ENCODE measurements around the gene TMEM82.
"Not testable (repeated sequence)": the region's sequence is repeated elsewhere in the genome, so short reads cannot be mapped to it uniquely, and the experiment has no call there.

Gene TMEM82

DNA sequence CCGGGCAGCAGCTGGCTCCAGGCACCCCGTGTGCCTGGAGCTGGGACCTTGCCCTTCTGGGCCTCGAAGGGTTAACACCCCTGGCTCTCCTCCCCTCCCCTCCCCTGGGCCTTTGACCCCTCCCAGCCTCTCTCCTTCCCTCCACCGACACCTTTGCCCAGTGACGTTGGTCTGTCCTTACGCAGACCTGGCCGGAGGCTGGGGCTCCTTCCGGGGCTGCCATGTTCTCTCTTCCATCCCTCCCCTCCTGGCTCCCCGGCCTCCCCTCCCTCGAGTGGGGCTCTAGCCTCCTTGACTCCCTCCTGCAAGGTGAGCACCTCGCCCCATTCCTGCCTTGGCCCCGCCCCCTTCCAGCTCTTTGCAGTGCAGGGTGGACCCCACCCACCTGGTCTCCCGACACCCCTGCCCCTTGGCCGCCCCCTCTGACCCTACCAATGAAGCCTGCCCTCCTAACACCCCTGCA is at the start of gene TMEM82:
Gene TMEM82, plus strand, starts transcription at position 161 of the 463 bp plus-strand sequence. Its CDS starts 61 bp downstream, at position 222.
- Histone ChIP-seq H3K27me3 (ENCODE audit: control insufficient read depth, insufficient read depth, low read length) (no peaks in the 10 kb centered on the region), H3K36me3 (ENCODE audit: control insufficient read depth, insufficient read depth, low read length) (no peaks in the 10 kb centered on the region; the same call in 1 of the 2 replicates), H3K4me1 (ENCODE audit: control insufficient read depth, insufficient read depth, low read length) (peaks cover 2% of the 10 kb centered on the region), H3K27ac (ENCODE audit: low read length) (no peak within 1 kb of the TSS), H3K9me3 (ENCODE audit: control insufficient read depth, insufficient read depth, low read length) (no peaks in the 10 kb centered on the region), H3K4me3 (ENCODE audit: low read length) (peak within 1 kb of the TSS; percentile 19; the same call in 1 of the 2 replicates)
- DNase-seq (ENCODE audit: low read depth, low spot score) = no peak
- no CpG with 5 or more reads among the region's 14 CpGs for WGBS (ENCODE audit: insufficient coverage, insufficient read length)

DNA sequence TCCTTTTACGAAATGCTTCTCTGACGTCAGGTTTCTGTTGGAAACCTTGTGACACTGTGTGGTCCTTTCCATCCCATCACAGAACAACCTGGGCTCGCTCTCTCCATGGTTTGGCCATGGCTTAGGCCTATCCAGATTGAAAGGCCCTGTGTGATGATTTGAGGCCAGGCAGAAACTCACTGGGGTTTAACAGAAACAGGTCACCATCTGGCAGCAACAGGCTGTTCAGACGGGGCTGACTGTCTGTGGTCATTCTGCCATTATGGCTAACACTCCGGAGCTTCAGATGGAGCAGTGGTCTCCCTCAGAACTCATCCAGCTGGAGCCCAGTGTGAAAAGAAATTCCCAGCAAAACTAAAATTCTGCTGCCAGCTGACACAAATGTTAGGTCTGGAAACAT is 48.9 kb upstream of the TMEM82 start:
- H3K4me3 ChIP-seq (ENCODE audit: low read length) = no peak overlapping the region
- no peaks in the 10 kb centered on the region; the same call in 1 of the 2 replicates for H3K36me3 ChIP-seq (ENCODE audit: control insufficient read depth, insufficient read depth, low read length)
- no peak overlapping the region for H3K27ac ChIP-seq (ENCODE audit: low read length)
- no peak for DNase-seq (ENCODE audit: low read depth, low spot score)
- no peaks in the 10 kb centered on the region for H3K4me1 ChIP-seq (ENCODE audit: control insufficient read depth, insufficient read depth, low read length)
- H3K9me3 ChIP-seq (ENCODE audit: control insufficient read depth, insufficient read depth, low read length) = no peaks in the 10 kb centered on the region
- H3K27me3 ChIP-seq (ENCODE audit: control insufficient read depth, insufficient read depth, low read length) = no peaks in the 10 kb centered on the region
- no CpG with 5 or more reads among the region's 5 CpGs for WGBS (ENCODE audit: insufficient coverage, insufficient read length)

DNA sequence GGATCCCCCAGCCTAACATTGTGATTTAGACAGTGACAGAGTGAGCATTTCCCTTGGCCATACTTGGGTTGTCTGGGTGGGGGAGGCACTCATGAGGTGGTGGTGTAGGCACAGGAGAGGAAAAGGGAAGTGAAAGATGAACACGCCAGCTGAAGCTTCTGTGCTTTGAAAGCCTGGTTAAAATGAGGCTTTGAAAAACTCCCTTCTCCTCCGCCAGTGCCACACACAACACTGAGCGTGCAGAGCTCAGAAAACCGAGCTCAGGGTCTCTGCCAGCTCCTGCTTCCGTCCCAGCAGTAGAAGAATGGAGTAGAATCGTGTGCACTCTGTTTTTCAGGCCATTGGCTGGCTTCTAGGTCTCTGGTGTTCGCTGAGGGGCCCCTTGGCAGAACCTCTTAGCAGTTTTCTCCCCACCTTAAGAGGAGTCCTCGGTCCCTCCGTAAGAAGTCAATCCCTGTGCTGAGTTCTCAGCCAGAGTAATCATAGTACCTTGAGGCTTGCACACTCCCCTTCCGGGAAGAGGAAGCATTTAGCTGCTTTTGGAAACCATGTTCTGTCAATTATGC is 45.3 kb upstream of the TMEM82 start:
- Histone ChIP-seq H3K4me1 (ENCODE audit: control insufficient read depth, insufficient read depth, low read length) (no peaks in the 10 kb centered on the region), H3K36me3 (ENCODE audit: control insufficient read depth, insufficient read depth, low read length) (no peaks in the 10 kb centered on the region; the same call in 1 of the 2 replicates), H3K27ac (ENCODE audit: low read length) (no peak overlapping the region), H3K9me3 (ENCODE audit: control insufficient read depth, insufficient read depth, low read length) (no peaks in the 10 kb centered on the region), H3K27me3 (ENCODE audit: control insufficient read depth, insufficient read depth, low read length) (no peaks in the 10 kb centered on the region), H3K4me3 (ENCODE audit: low read length) (no peak overlapping the region)
- WGBS (ENCODE audit: insufficient coverage, insufficient read length) = no CpG with 5 or more reads among the region's 10 CpGs
- DNase-seq (ENCODE audit: low read depth, low spot score) = no peak

DNA sequence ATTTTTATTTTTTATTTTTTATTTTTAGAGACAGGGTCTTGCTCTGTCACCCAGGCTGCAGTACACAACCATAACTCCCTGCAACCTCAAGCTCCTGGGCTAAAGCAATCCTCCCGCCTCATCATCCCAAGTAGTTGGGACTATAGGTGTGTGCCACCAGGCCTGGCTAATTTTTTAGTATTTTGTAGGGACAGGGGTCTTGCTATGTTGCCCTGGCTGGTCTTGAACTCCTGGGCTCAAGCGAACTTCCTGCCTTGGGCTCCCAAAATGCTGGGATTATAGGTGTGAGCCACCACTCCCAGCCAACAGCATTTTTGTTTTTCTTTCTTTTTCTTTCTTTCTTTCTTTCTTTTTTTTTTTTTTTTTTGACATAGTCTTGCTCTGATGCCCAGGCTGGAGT is 44.1 kb upstream of the TMEM82 start:
- Histone ChIP-seq H3K27me3 (ENCODE audit: control insufficient read depth, insufficient read depth, low read length) (no peaks in the 10 kb centered on the region), H3K4me3 (ENCODE audit: low read length) (no peak overlapping the region), H3K9me3 (ENCODE audit: control insufficient read depth, insufficient read depth, low read length) (no peaks in the 10 kb centered on the region), H3K27ac (ENCODE audit: low read length) (no peak overlapping the region), H3K4me1 (ENCODE audit: control insufficient read depth, insufficient read depth, low read length) (no peaks in the 10 kb centered on the region), H3K36me3 (ENCODE audit: control insufficient read depth, insufficient read depth, low read length) (no peaks in the 10 kb centered on the region; the same call in 1 of the 2 replicates)
- WGBS (ENCODE audit: insufficient coverage, insufficient read length) = no CpG with 5 or more reads among the region's 2 CpGs
- DNase-seq (ENCODE audit: low read depth, low spot score) = no peak

DNA sequence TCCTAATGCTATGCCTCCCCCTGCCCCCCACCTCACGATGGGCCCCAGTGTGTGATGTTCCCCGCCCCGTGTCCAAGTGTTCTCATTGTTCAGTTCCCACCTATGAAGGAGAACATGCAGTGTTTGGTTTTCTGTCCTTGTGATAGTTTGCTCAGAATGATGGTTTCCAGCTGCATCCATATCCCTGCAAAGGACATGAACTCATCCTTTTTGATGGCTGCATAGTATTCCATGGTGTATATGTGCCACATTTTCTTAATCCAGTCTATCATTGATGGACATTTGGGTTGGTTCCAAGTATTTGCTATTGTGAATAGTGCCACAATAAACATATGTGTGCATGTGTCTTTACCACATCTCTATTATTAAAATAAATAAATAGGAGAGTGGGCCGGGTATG is 43.0 kb upstream of the TMEM82 start:
- H3K27ac ChIP-seq (ENCODE audit: low read length); H3K4me3 ChIP-seq (ENCODE audit: low read length); H3K9me3 ChIP-seq (ENCODE audit: control insufficient read depth, insufficient read depth, low read length); H3K36me3 ChIP-seq (ENCODE audit: control insufficient read depth, insufficient read depth, low read length); DNase-seq (ENCODE audit: low read depth, low spot score); H3K4me1 ChIP-seq (ENCODE audit: control insufficient read depth, insufficient read depth, low read length); H3K27me3 ChIP-seq (ENCODE audit: control insufficient read depth, insufficient read depth, low read length): not testable (repeated sequence)
- no CpG with 5 or more reads among the region's 4 CpGs for WGBS (ENCODE audit: insufficient coverage, insufficient read length)

DNA sequence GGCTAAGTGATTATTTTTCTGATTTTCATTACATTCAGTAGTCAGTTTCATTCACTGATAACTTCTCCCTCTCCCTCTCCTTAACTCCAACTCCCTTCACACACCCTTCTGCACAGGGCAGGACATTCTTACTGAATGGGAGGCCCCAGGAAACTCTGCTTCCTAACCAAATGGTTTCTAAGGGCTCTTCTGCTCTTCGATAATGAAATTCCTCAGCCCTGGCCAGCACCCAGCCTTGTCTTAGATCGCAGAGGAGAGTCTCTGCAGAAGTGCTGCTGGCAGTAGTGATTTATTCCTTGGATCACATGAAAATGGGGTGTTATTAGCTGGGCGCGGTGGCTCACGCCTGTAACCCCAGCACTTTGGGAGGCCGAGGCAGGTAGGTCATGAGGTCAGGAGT is 41.8 kb upstream of the TMEM82 start:
- H3K36me3 ChIP-seq (ENCODE audit: control insufficient read depth, insufficient read depth, low read length) = no peaks in the 10 kb centered on the region; the same call in 1 of the 2 replicates
- no peaks in the 10 kb centered on the region for H3K9me3 ChIP-seq (ENCODE audit: control insufficient read depth, insufficient read depth, low read length)
- no peak overlapping the region for H3K4me3 ChIP-seq (ENCODE audit: low read length)
- no peak for DNase-seq (ENCODE audit: low read depth, low spot score)
- H3K27me3 ChIP-seq (ENCODE audit: control insufficient read depth, insufficient read depth, low read length) = no peaks in the 10 kb centered on the region
- no peak overlapping the region for H3K27ac ChIP-seq (ENCODE audit: low read length)
- whole genome bisulfite sequencing (ENCODE audit: insufficient coverage, insufficient read length) = no CpG with 5 or more reads among the region's 6 CpGs
- H3K4me1 ChIP-seq (ENCODE audit: control insufficient read depth, insufficient read depth, low read length) = no peaks in the 10 kb centered on the region

DNA sequence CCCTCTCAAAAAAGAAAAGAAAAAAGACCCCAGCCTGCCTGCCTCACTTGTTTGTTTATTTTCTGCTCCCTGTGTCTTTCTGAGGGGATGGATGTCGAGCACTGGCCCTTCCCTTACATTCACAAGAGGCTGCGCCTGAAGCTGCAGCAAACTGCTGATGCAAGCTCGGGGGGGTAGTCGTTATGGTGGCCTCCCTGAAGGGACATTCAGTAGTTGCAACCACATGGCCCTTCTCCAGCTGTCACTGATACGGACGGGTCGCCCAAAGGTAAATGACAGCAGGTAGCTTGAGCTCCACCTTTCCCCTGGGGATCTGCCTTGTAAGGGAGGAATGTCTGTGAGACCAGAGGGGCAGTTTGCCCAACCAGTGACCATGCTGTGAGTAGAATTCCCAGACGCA is 40.5 kb upstream of the TMEM82 start:
- DNase-seq (ENCODE audit: low read depth, low spot score) = no peak
- H3K4me1 ChIP-seq (ENCODE audit: control insufficient read depth, insufficient read depth, low read length) = no peaks in the 10 kb centered on the region
- WGBS (ENCODE audit: insufficient coverage, insufficient read length) = no CpG with 5 or more reads among the region's 8 CpGs
- H3K36me3 ChIP-seq (ENCODE audit: control insufficient read depth, insufficient read depth, low read length) = no peaks in the 10 kb centered on the region
- no peak overlapping the region for H3K27ac ChIP-seq (ENCODE audit: low read length)
- H3K27me3 ChIP-seq (ENCODE audit: control insufficient read depth, insufficient read depth, low read length) = no peaks in the 10 kb centered on the region
- no peak overlapping the region for H3K4me3 ChIP-seq (ENCODE audit: low read length)
- H3K9me3 ChIP-seq (ENCODE audit: control insufficient read depth, insufficient read depth, low read length) = no peaks in the 10 kb centered on the region

DNA sequence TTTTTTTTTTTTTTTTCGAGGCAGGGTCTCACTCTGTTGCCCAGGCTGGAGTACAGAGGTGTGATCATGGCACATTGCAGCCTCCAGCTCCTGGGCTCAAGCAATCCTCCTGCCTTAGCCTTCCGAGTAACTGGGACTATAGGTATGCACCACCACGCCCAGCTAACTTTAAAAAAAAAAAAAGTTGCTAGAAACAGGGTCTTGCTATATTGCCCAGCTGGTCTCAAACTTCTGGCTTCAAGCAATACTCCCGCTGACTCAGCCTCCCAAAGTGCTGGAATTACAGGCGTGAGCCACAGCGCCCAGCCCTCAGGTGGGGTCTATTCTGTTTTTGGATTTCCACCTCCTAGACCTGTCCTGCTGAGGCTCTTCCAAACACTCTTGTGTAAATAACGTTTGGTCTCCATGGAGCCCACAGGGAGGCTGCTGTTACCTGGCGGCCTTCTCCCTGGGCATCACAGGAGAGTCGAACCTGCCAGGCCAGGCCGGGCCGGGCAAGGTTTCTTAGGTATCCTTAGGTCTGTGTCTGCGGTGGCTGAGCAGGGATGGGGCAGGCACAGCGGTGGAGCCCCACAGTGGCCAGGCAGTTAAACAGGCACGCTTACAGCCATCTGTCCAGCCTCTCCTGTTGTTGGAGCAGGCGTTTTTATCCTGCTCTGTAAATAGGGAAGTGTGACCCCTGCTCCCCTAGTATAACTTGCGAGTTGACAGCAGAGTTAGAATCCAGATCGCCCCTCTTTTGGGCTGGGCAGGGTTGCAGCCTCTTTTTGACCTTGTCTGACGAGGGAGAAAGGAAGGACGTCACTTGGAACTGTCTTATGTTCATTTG is 39.4 kb upstream of the TMEM82 start:
- Histone ChIP-seq H3K27ac (ENCODE audit: low read length) (no peak overlapping the region), H3K27me3 (ENCODE audit: control insufficient read depth, insufficient read depth, low read length) (no peaks in the 10 kb centered on the region), H3K9me3 (ENCODE audit: control insufficient read depth, insufficient read depth, low read length) (no peaks in the 10 kb centered on the region), H3K36me3 (ENCODE audit: control insufficient read depth, insufficient read depth, low read length) (no peaks in the 10 kb centered on the region), H3K4me1 (ENCODE audit: control insufficient read depth, insufficient read depth, low read length) (no peaks in the 10 kb centered on the region), H3K4me3 (ENCODE audit: low read length) (no peak overlapping the region)
- no CpG with 5 or more reads among the region's 19 CpGs for WGBS (ENCODE audit: insufficient coverage, insufficient read length)
- DNase-seq (ENCODE audit: low read depth, low spot score) = no peak

DNA sequence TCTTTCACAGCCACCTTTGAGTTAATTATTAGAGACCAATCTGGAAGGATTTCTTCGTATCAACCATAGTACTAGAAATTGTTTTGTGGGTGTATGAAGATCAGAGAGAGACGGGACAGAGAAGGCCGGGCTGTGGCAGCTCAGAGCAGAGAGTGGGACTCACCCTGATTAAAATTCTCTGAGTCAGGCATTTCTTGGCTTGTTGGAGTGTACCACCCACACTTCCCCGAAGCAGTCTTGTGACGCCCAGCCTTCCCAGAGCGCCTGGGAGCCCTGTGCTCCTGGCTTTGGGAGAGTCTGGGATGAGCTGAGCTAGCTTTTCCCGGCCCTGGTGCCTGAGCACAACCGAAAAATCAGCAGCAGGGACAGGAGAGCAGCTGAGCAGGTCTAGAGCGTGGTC is 38.7 kb upstream of the TMEM82 start:
- no peaks in the 10 kb centered on the region for H3K9me3 ChIP-seq (ENCODE audit: control insufficient read depth, insufficient read depth, low read length)
- H3K4me1 ChIP-seq (ENCODE audit: control insufficient read depth, insufficient read depth, low read length) = no peaks in the 10 kb centered on the region
- no peak overlapping the region for H3K4me3 ChIP-seq (ENCODE audit: low read length)
- no peaks in the 10 kb centered on the region for H3K36me3 ChIP-seq (ENCODE audit: control insufficient read depth, insufficient read depth, low read length)
- no peak for DNase-seq (ENCODE audit: low read depth, low spot score)
- no peak overlapping the region for H3K27ac ChIP-seq (ENCODE audit: low read length)
- no CpG with 5 or more reads among the region's 9 CpGs for WGBS (ENCODE audit: insufficient coverage, insufficient read length)
- H3K27me3 ChIP-seq (ENCODE audit: control insufficient read depth, insufficient read depth, low read length) = no peaks in the 10 kb centered on the region

DNA sequence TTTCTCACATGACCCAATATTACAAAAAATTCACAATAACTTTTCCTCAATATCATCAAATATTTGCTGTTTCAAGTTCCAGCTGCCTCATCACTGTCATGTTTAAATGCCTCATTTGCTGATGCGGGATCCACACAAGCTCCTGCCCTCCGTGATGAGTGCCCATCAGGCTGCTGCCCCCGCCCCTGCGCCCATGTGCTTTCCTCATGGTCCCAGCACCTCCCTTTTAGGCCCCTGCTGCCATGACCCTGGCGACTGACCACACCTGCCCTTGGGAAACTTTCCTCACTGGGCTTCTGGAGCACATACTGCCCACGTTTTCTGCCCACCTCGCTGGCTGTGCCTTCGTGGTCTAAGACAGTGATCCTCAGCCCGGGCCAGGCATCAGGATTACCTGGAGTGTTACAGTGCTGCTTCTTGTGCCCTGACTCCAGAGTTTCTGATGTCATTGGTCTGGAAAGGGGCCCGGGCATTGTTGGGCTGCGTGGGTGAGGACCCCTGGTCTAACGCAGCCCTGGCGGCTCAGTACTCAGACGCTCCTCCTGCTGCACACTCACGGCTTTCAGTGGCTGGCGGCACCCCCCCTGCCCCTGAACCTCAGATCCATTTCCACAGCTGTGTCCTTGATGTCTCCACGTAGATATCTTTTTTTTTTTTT is 37.6 kb upstream of the TMEM82 start:
- no peaks in the 10 kb centered on the region for H3K4me1 ChIP-seq (ENCODE audit: control insufficient read depth, insufficient read depth, low read length)
- no peak overlapping the region for H3K4me3 ChIP-seq (ENCODE audit: low read length)
- no peak for DNase-seq (ENCODE audit: low read depth, low spot score)
- no CpG with 5 or more reads among the region's 17 CpGs for WGBS (ENCODE audit: insufficient coverage, insufficient read length)
- no peak overlapping the region for H3K27ac ChIP-seq (ENCODE audit: low read length)
- H3K27me3 ChIP-seq (ENCODE audit: control insufficient read depth, insufficient read depth, low read length) = no peaks in the 10 kb centered on the region
- no peaks in the 10 kb centered on the region for H3K36me3 ChIP-seq (ENCODE audit: control insufficient read depth, insufficient read depth, low read length)
- no peaks in the 10 kb centered on the region for H3K9me3 ChIP-seq (ENCODE audit: control insufficient read depth, insufficient read depth, low read length)

Data from iPS DF 6.9 (cell line).